Hepatocyte (in vitro differentiated cells): ENCODE results near the gene CCL17.

Source experiments
- CTCF ChIP-seq: fragments of 200-600 bp; sonication (generic); IDR thresholded peaks from 2 replicates; pipeline ENCODE4 v1.5.1; 2016; ENCODE audit warnings: antibody characterized with exemption, mild to moderate bottlenecking; ENCODE audit not compliant: poor library complexity
- EZH2 ChIP-seq: fragments of 200-600 bp; sonication (generic); IDR thresholded peaks from 2 replicates; pipeline ENCODE4 v1.6.1; 2016; ENCODE audit warnings: antibody characterized with exemption, mild to moderate bottlenecking, borderline replicate concordance

- TF ChIP-seq CTCF (no peak), EZH2 (no peak)
Observed at GRCh38 chr16:57434003-57434402, 29.4 kb downstream of the CCL17 start.
